WERI-Rb-1 (cell line): ENCODE measurements around the gene PAX4.

ENCODE experiments used
- DNase-seq: peaks from one replicate; pipeline ENCODE4 v3.0.0-alpha.2; 2020
- H3K27ac ChIP-seq: fragments of 250-450 bp; sonication (Bioruptor Pico); 2 replicates; pipeline ENCODE4 v1.5.1; 2020; ENCODE audit warnings: mild to moderate bottlenecking, moderate library complexity
- H3K27me3 ChIP-seq: fragments of 250-450 bp; sonication (Bioruptor Pico); 2 replicates; pipeline ENCODE4 v1.5.1; 2021; ENCODE audit warnings: mild to moderate bottlenecking, low read depth, moderate library complexity; ENCODE audit not compliant: insufficient read depth, severe bottlenecking
- H3K36me3 ChIP-seq: fragments of 250-450 bp; sonication (Bioruptor Pico); 2 replicates; pipeline ENCODE4 v1.5.1; 2020; ENCODE audit warnings: mild to moderate bottlenecking, moderate library complexity
- H3K4me3 ChIP-seq: 2 replicates; pipeline ENCODE4 v1.5.1; 2011; ENCODE audit warnings: low read depth, mild to moderate bottlenecking, control low read depth, low read length
- H3K9me3 ChIP-seq: fragments of 250-450 bp; sonication (Bioruptor Pico); 2 replicates; pipeline ENCODE4 v1.5.1; 2021; ENCODE audit warnings: mild to moderate bottlenecking, moderate library complexity; ENCODE audit not compliant: severe bottlenecking
- TF ChIP-seq, protein P1 (sequence below): IDR thresholded peaks from 2 replicates; pipeline ENCODE4 v1.5.1; 2011; ENCODE audit warnings: low read depth, mild to moderate bottlenecking, control low read depth, inconsistent platforms, low read length

Gene PAX4

DNA sequence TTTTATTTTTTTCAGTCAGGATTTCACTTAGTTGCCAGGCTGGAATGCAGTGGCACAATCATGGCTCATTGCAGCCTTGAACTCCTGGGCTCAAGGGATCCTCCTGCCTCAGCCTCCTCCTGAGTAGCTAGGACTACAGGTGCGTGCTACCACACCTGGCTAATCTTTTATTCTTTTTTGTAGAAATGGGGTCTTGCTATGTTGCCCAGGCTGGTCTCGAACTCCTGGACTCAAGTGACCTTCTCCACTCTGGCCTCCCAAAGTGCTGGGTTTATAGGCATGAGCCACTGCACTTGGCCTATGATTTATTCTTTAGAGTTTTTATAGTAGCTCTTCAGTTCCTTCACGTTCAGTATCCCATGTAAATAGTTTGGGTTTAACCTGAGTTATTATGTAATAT is 39.6 kb upstream of the PAX4 start:
- H3K4me3 ChIP-seq = no peak overlapping the region
- no peaks in the 10 kb centered on the region for H3K9me3 ChIP-seq
- peaks cover 25% of the 10 kb centered on the region for H3K36me3 ChIP-seq
- DNase-seq = no peak
- no peaks in the 10 kb centered on the region for H3K27me3 ChIP-seq
- H3K27ac ChIP-seq = no peak overlapping the region
- TF ChIP-seq, protein P1, sequence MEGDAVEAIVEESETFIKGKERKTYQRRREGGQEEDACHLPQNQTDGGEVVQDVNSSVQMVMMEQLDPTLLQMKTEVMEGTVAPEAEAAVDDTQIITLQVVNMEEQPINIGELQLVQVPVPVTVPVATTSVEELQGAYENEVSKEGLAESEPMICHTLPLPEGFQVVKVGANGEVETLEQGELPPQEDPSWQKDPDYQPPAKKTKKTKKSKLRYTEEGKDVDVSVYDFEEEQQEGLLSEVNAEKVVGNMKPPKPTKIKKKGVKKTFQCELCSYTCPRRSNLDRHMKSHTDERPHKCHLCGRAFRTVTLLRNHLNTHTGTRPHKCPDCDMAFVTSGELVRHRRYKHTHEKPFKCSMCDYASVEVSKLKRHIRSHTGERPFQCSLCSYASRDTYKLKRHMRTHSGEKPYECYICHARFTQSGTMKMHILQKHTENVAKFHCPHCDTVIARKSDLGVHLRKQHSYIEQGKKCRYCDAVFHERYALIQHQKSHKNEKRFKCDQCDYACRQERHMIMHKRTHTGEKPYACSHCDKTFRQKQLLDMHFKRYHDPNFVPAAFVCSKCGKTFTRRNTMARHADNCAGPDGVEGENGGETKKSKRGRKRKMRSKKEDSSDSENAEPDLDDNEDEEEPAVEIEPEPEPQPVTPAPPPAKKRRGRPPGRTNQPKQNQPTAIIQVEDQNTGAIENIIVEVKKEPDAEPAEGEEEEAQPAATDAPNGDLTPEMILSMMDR = no peak

DNA sequence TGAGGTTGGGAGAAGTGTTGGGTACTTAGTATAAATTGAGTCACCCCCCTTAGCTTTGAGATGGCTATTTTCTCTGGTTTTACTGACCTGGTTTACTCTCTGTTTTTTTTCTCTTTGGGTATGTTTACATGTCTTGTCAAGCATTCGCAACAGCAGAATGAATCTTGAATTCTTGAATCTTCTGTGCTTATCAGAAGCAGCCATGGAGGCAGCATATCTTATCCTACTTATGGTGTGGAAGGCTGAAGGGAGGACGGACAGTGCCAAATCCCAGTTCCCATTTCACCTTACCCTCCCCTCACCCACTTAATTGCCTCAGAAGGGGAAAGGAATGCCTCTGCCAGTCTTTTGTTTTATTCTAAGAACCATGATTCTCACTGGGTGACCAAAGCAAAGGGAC is 37.8 kb upstream of the PAX4 start:
- H3K27me3 ChIP-seq = no peaks in the 10 kb centered on the region
- H3K4me3 ChIP-seq = no peak overlapping the region
- H3K27ac ChIP-seq = no peak overlapping the region
- H3K9me3 ChIP-seq = no peaks in the 10 kb centered on the region
- H3K36me3 ChIP-seq = peaks cover 20% of the 10 kb centered on the region
- TF ChIP-seq, protein P1 = no peak
- DNase-seq = no peak

DNA sequence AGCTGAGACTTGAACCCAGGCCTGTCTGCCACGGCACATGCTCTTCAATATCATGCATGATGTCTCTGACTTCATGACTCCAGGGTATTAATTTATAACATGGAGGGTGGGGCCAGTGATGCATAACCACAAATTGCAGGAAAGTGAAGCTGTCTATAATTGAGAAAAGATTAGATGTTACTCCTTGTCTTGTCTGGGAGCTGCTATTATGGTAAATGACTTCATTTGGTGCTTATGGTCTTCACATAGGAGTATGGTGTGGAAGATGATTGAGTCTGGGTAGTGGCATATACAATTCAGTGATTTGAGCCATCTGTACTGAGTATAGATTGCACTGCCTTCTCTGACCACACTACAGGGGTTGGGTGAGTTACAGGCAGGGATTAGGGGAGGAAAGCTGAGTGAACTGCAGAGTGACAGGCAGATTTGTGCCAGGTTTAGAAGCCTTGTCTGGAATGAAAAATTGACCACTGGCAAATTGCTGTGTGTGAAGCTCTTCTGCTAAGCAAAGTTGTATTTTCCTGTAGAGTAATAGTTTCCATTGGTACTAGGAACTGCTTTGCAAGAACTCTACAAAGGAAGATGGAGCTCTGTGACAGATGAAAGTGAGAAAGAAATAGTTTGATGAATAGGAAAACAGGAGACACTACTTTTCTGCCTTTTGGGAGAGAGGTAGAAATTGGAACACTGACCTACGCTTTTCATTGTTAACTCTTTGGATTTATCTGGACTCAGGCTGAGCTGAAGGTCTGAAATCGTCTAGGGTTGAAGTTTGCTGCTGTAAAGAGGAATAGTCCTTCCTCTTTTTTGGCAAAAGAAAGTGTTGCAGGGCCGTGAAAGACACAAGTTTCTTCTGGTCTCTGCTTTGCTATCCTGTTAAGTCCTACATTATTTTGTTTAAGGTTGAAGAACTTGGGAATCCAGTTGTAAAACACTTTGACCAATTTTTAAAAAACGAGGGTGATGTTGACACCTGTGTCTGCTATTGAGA is 36.8 kb upstream of the PAX4 start:
- peak; percentile 63 for DNase-seq
- Histone ChIP-seq H3K27ac (no peak overlapping the region), H3K27me3 (no peaks in the 10 kb centered on the region), H3K4me3 (no peak overlapping the region), H3K9me3 (no peaks in the 10 kb centered on the region), H3K36me3 (peaks cover 20% of the 10 kb centered on the region)
- TF ChIP-seq, protein P1 = no peak

DNA sequence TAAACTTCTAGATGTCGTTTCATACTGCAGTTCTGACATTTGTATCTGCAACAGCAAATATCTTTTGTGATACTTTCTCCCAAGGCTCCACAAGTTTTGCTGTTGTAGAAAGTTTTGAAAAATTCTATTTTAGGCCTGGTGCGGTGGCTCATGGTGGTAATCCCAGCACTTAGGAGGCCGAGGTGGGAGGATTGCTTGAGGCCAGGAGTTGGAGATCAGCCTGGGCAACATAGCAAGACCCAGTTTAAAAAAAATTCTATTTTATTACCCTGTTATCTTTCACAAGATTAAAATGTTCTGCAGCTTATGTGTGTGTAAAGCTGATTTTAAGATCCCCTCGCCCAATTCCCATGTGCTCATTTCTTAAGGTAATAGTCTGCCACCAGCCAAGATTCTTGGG is 35.5 kb upstream of the PAX4 start:
- Histone ChIP-seq H3K27ac (no peak overlapping the region), H3K9me3 (no peaks in the 10 kb centered on the region), H3K4me3 (no peak overlapping the region), H3K36me3 (peaks cover 20% of the 10 kb centered on the region), H3K27me3 (no peaks in the 10 kb centered on the region)
- TF ChIP-seq, protein P1 = no peak
- no peak for DNase-seq

DNA sequence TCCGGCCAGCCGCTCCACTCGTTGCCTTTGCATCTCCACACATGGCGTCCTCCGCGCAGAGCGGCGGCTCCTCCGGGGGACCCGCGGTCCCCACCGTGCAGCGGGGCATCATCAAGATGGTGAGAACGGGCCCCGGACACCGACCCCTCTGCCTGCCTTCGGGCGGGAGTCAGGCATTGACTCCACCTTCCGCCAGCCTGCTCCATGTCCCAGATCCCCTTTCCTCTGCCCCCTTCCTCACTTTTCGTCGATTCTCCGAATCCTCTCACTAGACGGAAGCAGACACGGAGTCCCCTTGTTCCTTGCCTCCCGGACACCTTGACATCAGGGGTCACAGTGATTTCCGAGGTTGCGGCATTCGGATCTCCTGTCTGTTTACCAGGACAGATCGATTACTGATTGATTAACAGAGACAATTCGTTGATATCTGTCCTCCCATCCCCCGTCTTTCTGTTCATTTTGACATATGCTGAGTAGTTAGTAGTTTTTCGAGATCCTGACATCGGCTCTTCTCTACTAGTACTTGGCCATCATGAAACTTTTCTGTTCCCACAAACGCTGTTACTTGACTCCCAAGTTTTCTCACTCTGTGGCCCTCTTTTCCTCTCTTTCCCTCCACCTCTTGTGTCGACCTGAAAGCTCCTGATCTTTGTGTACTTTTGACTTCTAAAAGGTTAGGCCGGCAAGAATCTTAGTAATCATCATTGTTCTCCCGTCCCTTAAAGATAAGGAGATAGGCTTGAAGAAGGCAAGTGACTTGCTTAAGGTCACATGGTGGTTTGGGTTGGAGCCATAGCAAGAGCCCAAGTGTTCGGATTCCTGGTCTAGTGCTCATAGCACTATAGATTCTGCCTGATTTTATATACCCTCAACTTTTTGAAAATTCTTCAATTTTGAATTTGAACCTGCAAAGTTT is 34.6 kb upstream of the PAX4 start:
- TF ChIP-seq, protein P1 = no peak
- Histone ChIP-seq H3K27ac (peak overlapping the region; percentile 57), H3K27me3 (no peaks in the 10 kb centered on the region), H3K9me3 (no peaks in the 10 kb centered on the region), H3K36me3 (peaks cover 14% of the 10 kb centered on the region), H3K4me3 (peak overlapping the region; percentile 85)
- DNase-seq = no peak
